Cardiac septum (tissue), 1 donor: Measurements from ENCODE around the gene PDE11A. TPM values are rescaled to one million over a fixed set of nuclear protein-coding genes. Genes with fewer than 3 reads are reported as not detected.
"Not testable (repeated sequence)": the region's sequence is repeated elsewhere in the genome, so short reads cannot be mapped to it uniquely, and the experiment has no call there.

Experiments
- DNase-seq: peaks from one replicate; pipeline ENCODE4 v3.0.0-alpha.2; 2020; ENCODE audit warnings: low spot score
- intact Hi-C: fragments of 100-400 bp; cut with DNase I; formaldehyde crosslinking; loops from one replicate; pipeline ENCODE4 v1.14.0; 2022
- total RNA-seq: library from RNA; stranded (reverse); fragmentation: NEBNext Ultra II Directional; extraction: Animal tissue kit (Norgen Biotek cat#: 25700); gene quantifications from one replicate; pipeline ENCODE4 v1.2.1, GENCODE V29; 2021
- donor health status: DM: no; HTN: no; CAD: no.

PDE11A gene
- total RNA-seq, 1 donor from 2014 or later: 0.54 TPM

DNA sequence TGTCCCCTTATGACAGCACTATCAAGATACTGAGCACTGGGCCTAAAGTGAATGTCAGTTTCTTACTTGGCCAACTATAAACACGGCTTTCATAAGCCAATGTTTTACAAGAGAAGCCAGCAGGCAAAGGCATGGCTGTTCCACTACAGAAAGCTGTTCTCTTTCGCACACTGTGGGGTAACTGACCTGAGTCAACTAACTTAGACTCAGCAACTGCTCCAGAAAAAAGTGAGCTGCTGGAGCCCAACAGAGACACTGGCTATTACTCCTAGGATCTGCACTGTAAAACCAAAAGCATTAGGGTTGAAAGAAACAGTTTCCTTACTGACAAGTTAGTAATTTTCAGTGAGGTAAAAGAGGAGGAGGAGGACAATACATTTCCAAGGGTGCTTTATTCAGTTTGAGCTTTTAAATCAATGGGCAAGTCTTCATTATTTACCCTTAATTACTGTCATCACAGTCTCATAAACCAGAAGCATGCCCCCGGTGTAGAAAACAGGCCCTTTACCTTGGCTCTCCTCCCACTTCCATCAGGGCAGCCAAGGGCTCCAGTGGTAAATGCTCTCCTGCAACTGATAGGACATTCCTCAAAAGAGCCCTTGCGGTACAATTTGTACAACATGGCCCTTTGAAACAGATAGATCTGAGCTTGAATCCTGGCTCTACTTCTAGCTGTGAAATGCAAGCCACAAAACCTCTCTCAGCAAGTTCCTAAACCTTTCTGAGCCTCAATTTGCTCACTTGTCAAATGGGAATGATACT is 275.7 kb downstream of the PDE11A start:
- intact Hi-C loops: no loop called here
- DNase-seq: no peak

DNA sequence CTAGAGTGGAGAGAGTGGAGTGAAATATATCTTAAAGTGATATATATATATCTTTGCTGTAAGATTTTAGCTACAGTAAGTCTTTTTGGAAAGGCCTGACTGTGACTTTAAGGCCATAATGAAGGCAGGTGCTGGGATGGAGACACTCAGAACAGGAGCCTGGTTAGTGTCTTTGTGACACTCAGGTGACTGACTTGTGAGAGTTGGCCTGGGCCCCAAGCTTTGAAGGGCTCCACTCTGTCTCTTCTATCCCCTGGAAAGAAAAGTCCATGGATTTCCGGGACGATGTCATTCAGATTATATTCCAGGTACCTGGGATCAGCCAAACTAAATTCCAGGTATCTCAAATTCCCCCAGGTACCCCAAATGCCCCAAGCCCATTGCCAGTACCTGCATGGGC is 276.6 kb downstream of the PDE11A start:
- no peak for DNase-seq
- intact Hi-C loops: no loop called here

DNA sequence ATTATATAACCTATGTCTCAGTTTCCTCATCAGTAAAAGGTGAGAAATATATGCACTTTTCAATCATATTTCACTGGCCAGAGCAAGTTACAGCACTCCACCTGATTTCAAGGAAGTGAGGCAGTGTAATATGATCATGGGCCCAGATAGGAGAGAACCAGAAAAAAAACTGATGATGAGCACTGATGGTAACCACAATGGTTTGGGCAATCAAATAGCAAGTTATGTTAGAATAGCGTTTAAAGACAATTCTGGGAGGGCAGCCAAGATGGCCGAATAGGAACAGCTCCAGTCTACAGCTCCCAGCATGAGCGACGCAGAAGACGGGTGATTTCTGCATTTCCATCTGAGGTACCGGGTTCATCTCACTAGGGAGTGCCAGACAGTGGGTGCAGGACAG is 287.4 kb downstream of the PDE11A start:
- intact Hi-C loops, DNase-seq: not testable (repeated sequence)

DNA sequence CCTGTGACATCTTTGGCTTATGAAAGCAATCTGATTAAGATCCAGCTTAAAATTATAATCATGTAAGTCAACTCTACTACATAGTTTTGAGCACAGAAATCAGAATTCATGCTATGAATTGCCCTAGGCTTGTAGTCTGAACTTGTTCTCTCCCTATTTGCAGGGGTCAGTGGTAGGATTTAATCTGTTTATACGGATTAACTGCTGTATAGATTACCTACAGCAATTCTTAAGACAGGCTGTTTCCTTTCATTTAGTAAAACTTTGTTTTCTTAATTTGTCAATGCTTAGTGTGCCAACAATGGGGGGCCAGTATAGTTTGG is 287.9 kb downstream of the PDE11A start:
- no peak for DNase-seq
- intact Hi-C loops: no loop called here

GRCh38 chr2:177783835-177784744 is 288.5 kb downstream of the PDE11A start:
- intact Hi-C loops: no loop called here
- no peak for DNase-seq

- intact Hi-C loops: no loop called here
Observed at GRCh38 chr2:177783091-177783490, 289.5 kb downstream of the PDE11A start.

DNA sequence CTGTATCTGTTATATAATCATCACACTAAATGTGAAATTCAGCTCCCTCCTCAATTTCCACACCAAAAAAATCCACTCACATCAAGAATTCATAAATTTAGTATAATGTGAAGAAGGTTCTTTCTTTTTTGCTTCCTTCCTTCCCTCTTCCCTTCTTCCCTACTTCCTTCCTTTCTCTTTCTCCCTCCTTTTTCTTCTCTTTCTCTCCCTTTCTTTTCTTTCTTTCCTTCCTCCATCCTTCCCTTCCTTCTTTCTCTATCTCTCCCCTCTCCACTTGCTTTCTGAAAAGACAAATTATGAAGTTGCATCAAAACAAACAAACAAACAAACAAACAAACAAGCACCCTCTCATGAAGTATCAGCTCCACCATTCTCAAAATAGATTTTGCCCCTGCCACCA is 290.0 kb downstream of the PDE11A start:
- intact Hi-C loops: no loop called here
- DNase-seq: no peak

More at GRCh38 chr2:177783091-177783490, 289.5 kb downstream of the PDE11A start:
- no peak for DNase-seq

DNA sequence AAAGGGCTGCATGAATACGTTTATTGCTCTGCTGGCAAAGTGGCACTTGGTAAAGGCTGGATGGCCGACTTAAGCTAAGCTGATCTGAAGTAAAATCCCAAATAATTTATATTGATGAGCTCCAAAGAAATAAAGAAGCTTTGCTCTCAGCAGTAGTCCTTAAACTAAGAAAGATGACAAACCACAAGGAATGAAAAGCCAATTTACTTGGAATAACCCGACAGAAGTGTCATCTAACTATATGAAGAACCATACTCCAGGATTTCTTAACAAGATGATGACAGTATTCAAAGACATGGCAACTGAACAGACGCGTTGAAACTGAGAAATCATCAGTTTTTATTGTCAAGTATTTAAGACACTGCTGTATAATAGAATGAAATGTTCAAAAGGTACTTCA is 294.1 kb downstream of the PDE11A start:
- intact Hi-C loops: no loop called here
- DNase-seq: no peak

DNA sequence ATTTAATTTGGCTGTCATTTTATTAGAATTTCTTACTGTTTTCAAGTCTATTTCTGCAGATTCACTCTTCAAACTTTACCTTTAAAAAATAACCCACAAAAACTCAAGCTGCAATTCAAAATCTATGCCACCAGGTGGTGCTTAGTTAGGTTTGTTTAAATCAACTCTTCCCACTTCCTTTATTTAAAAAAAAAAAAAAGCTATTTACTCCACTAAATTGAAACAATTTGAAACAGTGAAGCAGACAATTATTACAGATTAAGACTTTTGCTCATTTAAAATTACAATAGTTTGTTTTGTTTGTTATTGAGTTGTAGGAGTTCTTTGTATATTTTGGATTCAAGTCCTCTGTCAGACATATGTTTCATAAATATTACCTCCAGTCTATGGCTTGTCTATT is 300.0 kb downstream of the PDE11A start:
- no peak for DNase-seq
- intact Hi-C loops: no loop called here

DNA sequence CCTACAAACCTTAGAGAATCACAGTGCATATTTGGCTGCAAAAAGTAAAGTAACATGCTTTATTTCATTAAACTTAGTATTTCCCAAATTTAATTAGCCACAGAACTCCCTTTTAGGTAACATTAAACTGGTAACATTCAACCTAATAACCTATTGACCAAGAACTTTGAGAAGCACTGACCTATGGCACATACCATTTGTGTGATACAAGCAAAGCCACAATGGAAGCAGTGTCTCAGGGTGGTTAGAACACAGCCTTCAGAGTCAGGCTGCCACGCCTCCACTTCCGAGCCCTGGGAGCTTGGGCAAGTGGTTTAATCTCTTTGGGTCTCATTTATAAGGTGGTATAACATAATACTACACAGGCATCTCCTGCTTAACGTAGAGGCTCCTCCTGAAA is 301.4 kb downstream of the PDE11A start:
- intact Hi-C loops: no loop called here
- no peak for DNase-seq

- intact Hi-C loops: loop anchor here (10.0 kb wide), 2 partner anchors 283 to 603 kb away; no protein-coding TSS in a partner anchor
Observed at GRCh38 chr2:177767768-177768167, 304.8 kb downstream of the PDE11A start.

DNA sequence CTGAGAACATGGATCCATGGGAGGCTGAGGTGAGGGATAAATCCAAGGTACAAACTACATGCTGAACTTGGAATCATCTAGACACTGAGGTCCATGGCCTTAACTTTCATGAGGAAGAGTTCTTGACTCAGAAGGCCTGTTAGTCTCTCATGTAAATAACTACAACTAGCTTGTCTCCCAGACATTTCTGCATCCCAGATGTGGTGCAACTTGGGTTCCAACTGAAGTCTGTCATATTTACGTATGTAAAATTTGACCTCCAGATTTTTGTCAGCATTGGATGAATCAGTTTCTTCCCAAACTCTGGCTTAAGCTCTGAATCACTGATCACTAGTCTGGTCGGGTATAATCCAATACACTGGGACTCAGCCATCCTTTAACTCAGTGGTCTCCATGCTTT is 306.9 kb downstream of the PDE11A start:
- DNase-seq: no peak
- intact Hi-C loops: loop anchor here (10.0 kb wide), 2 partner anchors 281 to 601 kb away; no protein-coding TSS in a partner anchor

More at GRCh38 chr2:177767768-177768167, 304.8 kb downstream of the PDE11A start:
- no peak for DNase-seq

GRCh38 chr2:177763531-177764265 is 308.9 kb downstream of the PDE11A start:
- no peak for DNase-seq
- intact Hi-C loops: loop anchor here (10.0 kb wide), 2 partner anchors 279 to 599 kb away; no protein-coding TSS in a partner anchor

- intact Hi-C loops: loop anchor here (5.0 kb wide), 1 partner anchor 422 kb away; no protein-coding TSS in a partner anchor
- no peak for DNase-seq
Observed at GRCh38 chr2:177759443-177759842, 313.1 kb downstream of the PDE11A start.

- DNase-seq: no peak
- intact Hi-C loops: loop anchor here (5.0 kb wide), 1 partner anchor 421 kb away; no protein-coding TSS in a partner anchor
Observed at GRCh38 chr2:177758591-177759371, 313.8 kb downstream of the PDE11A start.

DNA sequence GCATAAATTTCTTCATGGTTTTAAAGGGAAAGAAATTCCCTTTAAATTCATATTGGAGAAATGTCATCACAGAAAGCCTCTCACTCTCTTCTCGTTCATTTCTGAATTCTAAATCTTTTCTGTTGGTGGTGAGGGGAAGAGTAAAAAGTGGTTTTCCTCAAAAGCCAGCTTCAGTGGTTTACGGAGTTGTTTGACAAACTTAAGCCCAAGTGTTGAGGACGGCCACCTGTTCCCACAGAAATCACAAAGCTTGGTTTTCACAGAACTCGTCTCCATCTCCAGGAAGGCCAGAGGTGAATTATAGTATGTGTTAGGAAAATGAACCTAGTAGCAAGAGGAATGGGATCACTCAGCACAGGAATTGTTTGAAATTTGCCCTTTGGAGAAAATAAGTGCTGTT is 316.2 kb downstream of the PDE11A start:
- intact Hi-C loops: loop anchor here (5.0 kb wide), 1 partner anchor 419 kb away; no protein-coding TSS in a partner anchor
- no peak for DNase-seq

GRCh38 chr2:177754492-177754873 is 318.1 kb downstream of the PDE11A start:
- no peak for DNase-seq
- intact Hi-C loops: no loop called here

DNA sequence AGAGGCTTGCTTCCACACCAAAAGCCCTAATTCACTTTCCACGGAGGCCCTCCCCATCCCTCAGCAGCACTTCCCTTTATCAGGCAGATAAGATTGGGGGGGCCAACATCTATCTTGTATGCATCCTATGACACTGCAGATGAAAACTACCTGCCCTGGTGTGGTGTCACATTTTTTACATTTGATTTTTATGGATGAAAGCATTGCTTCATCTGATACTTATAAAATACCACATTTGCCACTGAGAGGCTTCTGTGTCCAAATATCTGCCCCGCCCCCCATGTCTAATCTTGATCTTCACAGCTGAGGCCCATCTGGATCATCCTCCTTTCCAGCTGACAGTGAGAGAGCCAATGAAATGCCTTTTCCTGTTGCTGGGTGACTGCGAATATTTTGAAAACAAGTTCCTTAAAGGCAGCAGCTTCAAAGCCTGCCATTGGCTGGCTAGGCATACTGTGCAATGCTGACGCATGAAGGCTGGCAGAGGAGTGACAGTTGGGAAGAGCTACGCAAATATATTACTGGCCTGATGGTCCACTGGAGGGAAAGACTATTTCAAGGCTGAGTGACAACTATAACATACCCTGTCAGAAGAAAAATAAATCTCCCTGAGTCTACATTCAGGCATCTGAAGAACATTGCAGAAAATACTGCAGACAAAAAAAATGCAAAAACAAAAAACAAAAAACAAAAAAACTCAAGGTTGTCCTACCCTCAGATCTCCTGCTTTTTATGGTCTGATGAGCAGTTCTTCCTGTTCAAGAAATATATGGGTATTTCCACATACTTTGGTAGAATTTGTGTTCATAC is 318.7 kb downstream of the PDE11A start:
- DNase-seq: no peak
- intact Hi-C loops: no loop called here
